ENCODE measurements around the gene CDX1. TPM values are rescaled to one million over a fixed set of nuclear protein-coding genes. Genes with fewer than 3 reads are reported as not detected.

Gene CDX1
- total and polyA plus RNA-seq, 8 donors = 0.31 to 472 (median 2.0) TPM; not detected in 5

DNA sequence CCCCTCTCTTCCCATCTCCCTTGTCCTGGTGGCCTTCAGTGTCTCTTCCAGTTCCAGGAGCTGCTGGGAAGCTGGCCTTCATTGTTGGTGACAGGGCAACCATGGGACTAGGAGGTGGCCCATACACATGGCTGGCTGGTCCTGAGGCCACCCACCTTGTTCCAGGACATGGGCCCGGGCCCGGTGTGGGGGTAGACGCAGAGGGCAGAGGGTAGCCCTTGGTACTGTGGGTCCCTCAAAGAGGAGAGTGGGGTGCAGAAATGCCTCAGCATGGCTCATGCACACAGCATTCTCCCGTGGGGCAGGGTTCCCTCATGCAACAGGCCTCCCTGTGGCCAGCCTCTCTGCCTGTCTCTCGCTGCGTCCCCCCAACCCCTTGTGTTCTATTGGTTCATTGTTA lies 44.1 kb downstream of the CDX1 start:
- DNase-seq = no peak
- Histone ChIP-seq H3K4me1 (peaks cover 0 to 4% (median 0%) of the 10 kb centered on the region in 4 donors), H3K4me3 (no peak overlapping the region), H3K36me3 (no peaks in the 10 kb centered on the region), H3K27me3 (peaks cover 0 to 13% (median 4%) of the 10 kb centered on the region in 3 donors), H3K27ac (no peak overlapping the region), H3K9me3 (no peaks in the 10 kb centered on the region)
- intact Hi-C loops (cut with DNase I; ENCODE audit: low total_unique reads) = no loop called here
- TF ChIP-seq EP300 (IDR thresholded peaks at IDR 0.05) = no peak
- TF ChIP-seq, protein P1, sequence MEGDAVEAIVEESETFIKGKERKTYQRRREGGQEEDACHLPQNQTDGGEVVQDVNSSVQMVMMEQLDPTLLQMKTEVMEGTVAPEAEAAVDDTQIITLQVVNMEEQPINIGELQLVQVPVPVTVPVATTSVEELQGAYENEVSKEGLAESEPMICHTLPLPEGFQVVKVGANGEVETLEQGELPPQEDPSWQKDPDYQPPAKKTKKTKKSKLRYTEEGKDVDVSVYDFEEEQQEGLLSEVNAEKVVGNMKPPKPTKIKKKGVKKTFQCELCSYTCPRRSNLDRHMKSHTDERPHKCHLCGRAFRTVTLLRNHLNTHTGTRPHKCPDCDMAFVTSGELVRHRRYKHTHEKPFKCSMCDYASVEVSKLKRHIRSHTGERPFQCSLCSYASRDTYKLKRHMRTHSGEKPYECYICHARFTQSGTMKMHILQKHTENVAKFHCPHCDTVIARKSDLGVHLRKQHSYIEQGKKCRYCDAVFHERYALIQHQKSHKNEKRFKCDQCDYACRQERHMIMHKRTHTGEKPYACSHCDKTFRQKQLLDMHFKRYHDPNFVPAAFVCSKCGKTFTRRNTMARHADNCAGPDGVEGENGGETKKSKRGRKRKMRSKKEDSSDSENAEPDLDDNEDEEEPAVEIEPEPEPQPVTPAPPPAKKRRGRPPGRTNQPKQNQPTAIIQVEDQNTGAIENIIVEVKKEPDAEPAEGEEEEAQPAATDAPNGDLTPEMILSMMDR (IDR thresholded peaks at IDR 0.05) = no peak
- TF ChIP-seq POLR2AphosphoS5 (IDR thresholded peaks at IDR 0.05) = no peak
- no peak for TF ChIP-seq POLR2A (IDR thresholded peaks at IDR 0.05)
- 56 to 85% (median 81%) methylated on average over 3 to 6 of the region's 6 CpGs for WGBS, 5 donors

DNA sequence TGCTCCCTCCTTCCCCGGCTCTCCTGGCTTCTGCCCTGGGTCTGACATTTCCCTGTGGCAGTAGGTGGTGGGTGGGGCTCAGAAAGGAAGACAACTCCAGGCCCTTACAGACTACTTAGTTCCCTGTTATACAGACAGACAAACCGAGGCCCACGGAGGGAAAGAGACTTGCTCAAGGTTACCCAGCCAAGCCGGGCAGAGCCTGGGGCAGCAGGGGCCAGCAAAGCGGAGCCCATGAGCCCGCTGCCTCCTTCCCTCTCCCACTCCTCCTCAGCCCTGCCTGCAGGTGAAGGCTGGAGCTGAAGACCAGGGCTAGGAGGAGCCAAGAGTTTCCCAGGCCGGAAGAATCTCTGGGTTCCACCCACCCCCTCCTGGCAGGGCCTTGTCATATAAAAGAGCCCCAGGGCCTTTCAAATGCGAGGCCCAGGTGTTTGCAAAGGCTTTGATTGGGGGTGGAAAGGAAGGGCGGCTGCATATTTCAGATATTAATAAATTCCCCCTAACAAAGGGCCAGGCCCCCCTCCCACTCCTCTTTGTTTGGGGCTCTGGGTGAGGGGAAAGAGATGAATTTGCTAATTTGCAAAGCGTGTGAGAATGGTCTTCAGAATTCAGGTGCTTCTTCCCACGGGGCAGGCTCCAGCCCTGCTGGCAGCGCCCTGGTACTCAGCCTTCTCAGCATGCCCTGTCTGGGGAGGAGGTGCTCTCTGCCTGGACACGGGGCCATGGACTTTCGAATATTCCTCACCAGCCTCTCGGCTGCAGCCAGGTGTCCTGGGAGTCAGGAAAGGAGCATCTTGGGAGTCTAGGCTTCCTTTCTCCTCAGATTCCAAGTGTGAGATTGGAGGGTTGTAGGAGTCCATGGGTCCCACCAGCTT lies 44.8 kb downstream of the CDX1 start:
- Histone ChIP-seq H3K4me3 (no peak overlapping the region), H3K27me3 (peaks cover 0 to 16% (median 4%) of the 10 kb centered on the region in 3 donors), H3K27ac (no peak overlapping the region), H3K9me3 (no peaks in the 10 kb centered on the region), H3K36me3 (no peaks in the 10 kb centered on the region), H3K4me1 (peaks cover 0 to 12% (median 0%) of the 10 kb centered on the region in 4 donors)
- 73 to 83% (median 76%) methylated on average over 14 to 15 of the region's 15 CpGs for WGBS, 5 donors
- TF ChIP-seq EP300 (IDR thresholded peaks at IDR 0.05) (no peak), POLR2AphosphoS5 (IDR thresholded peaks at IDR 0.05) (no peak), POLR2A (IDR thresholded peaks at IDR 0.05) (no peak)
- TF ChIP-seq, protein P1 (IDR thresholded peaks at IDR 0.05) = no peak
- DNase-seq = peak in 1 of 2 donors; percentile 66
- intact Hi-C loops (cut with DNase I; ENCODE audit: low total_unique reads) = no loop called here

DNA sequence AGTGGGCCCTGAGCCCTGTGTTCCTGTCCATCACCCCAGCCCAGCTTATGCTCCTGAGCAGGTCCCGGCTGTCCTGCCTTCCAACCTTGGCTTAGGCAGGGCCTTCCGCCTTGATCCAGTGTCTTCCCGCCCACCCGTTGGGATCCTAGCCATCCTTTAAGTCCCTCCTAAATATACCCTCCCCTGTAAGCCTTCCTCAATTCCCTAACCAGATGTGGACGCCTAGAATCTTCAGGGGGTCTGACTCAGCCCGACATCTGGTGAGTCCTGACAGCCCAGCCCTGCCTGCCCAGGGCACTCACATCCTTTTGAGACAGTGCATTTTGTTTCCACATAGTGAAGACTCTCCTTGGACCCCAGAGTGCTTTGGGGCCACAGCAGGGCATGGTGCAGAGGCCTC lies 47.0 kb downstream of the CDX1 start:
- peaks cover 0 to 24% (median 5%) of the 10 kb centered on the region in 4 donors for H3K4me1 ChIP-seq
- intact Hi-C loops (cut with DNase I; ENCODE audit: low total_unique reads) = no loop called here
- H3K4me3 ChIP-seq = no peak overlapping the region
- TF ChIP-seq POLR2AphosphoS5 (IDR thresholded peaks at IDR 0.05) (no peak), EP300 (IDR thresholded peaks at IDR 0.05) (no peak), POLR2A (IDR thresholded peaks at IDR 0.05) (no peak)
- TF ChIP-seq, protein P1 (IDR thresholded peaks at IDR 0.05) = no peak
- peaks cover 0 to 20% (median 4%) of the 10 kb centered on the region in 3 donors for H3K27me3 ChIP-seq
- no peak overlapping the region for H3K27ac ChIP-seq
- peak in 1 of 2 donors; percentile 73 for DNase-seq
- 78 to 85% (median 81%) methylated on average over 6 of the region's 6 CpGs for WGBS, 5 donors
- H3K36me3 ChIP-seq = no peaks in the 10 kb centered on the region
- no peaks in the 10 kb centered on the region for H3K9me3 ChIP-seq

DNA sequence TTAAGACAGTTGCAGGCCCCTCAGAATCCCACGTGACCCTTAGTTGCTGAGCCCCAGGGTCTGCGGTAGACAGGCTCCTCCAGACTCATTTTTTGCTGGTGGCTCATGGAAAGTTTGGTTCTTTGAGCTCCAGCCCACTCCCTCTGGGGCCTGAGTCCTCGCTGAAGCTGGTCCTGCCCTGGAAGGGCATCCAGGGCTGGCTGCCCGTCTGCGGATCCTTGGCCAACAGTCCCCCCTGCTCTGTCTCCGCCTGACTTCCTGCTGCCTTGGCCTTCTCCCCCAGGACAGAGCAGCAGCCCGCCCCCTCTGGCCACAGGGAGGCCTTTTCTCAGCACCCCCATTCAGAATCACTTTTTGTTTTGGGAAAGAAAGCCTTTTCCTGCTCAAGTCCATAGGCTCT lies 47.7 kb downstream of the CDX1 start:
- Histone ChIP-seq H3K36me3 (no peaks in the 10 kb centered on the region), H3K27ac (peak overlapping the region in 1 of 5 donors; percentile 17), H3K4me1 (peaks cover 0 to 24% (median 5%) of the 10 kb centered on the region in 4 donors), H3K4me3 (no peak overlapping the region), H3K27me3 (peaks cover 0 to 19% (median 0%) of the 10 kb centered on the region in 3 donors), H3K9me3 (no peaks in the 10 kb centered on the region)
- TF ChIP-seq, protein P1 (IDR thresholded peaks at IDR 0.05) = no peak
- TF ChIP-seq POLR2AphosphoS5 (IDR thresholded peaks at IDR 0.05) = no peak
- no peak for TF ChIP-seq POLR2A (IDR thresholded peaks at IDR 0.05)
- no peak for TF ChIP-seq EP300 (IDR thresholded peaks at IDR 0.05)
- WGBS, 5 donors = 61 to 80% (median 71%) methylated on average over 7 of the region's 7 CpGs
- DNase-seq = peak in 1 of 2 donors; percentile 40
- intact Hi-C loops (cut with DNase I; ENCODE audit: low total_unique reads) = no loop called here
